CD4-positive, alpha-beta T cell treated with Interleukin-17A for 4 hours (primary cell): ENCODE data around the gene TAS2R41.

Experiments
- DNase-seq: peaks from one replicate; pipeline ENCODE4 v3.0.0-alpha.2; 2020; ENCODE audit warnings: mixed read lengths

TAS2R41 gene

DNA sequence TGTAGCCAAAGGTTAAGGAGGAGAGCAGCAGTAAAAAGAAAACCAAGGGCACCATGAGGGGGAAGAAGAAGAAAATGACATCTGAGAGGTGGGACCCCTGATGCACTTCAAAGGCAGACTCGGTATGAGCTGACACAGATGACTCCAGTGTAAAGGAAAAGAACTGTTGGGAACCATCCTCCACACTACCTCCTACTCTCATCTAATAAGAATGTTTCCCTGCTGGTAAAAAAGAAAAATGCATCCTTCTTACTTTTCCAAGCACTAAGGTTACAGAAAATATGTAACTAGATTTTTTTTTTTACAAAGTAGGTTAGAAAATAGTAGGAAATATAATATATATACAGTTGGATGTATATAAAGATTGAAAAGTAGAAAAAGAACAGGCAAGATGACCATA is 16.9 kb downstream of the TAS2R41 start:
- DNase-seq: no peak

DNA sequence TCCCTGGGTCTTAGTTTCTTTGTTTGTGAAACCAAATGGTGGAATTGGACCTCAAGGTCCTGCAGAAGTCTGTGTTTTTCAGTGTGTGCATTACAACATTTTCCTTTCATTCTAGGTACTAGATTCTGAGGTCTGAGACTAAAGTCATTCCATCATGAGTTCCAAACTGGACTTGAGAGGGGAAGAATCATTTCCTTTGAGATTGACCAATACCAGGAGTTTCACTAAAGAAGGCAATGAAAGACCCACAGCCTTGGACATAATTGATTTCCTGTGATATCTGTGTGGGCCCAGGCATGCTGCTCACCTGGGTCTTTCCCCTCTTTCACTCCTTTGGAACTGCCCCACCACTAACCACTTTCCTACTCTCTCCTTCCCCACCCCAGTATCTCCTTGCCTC is 18.2 kb downstream of the TAS2R41 start:
- no peak for DNase-seq

GRCh38 chr7:143496263-143496662 is 18.6 kb downstream of the TAS2R41 start:
- DNase-seq: no peak

- no peak for DNase-seq
These were observed 19.5 kb downstream of the TAS2R41 start for GRCh38 chr7:143497008-143497795.

DNA sequence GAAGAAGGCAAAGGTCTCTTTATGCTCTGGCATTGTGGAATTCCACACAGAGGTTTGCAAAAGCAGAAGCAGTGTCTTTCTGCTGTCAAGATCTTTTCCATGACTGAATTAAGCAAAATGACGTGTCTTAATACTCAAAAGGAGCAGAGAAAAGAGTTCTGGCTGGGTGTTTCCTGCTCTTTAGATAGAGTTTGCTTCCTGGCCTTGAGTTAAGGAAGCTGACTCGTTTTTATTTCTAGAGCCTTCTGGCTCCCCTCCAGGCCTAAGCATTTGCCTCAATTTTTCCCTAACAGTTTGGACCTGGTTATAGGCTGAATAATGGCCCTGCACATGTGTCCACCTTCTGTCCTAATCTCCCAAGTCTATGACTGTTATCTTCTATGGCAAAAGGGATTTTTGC is 21.6 kb downstream of the TAS2R41 start:
- DNase-seq: no peak

GRCh38 chr7:143499743-143500348 is 22.2 kb downstream of the TAS2R41 start:
- DNase-seq: no peak

DNA sequence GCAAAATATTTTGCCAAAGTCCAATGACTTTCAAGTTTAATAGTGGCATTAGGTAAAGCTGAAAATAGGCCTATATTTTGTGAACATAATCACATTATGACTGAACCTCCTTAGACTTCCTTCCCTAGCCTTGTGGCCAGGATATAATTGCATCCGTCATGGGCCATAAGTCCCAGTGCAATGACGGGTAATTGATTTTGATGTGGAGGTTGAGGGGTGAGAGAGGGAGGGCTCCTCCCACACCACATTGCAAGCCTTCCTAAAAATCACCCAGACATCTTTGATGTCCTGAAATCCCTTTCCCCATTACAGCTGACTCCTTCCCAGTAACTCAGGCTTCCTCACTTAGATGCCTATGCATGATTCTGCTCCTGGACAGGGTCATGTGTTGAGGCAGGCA is 25.6 kb downstream of the TAS2R41 start:
- DNase-seq: no peak

DNA sequence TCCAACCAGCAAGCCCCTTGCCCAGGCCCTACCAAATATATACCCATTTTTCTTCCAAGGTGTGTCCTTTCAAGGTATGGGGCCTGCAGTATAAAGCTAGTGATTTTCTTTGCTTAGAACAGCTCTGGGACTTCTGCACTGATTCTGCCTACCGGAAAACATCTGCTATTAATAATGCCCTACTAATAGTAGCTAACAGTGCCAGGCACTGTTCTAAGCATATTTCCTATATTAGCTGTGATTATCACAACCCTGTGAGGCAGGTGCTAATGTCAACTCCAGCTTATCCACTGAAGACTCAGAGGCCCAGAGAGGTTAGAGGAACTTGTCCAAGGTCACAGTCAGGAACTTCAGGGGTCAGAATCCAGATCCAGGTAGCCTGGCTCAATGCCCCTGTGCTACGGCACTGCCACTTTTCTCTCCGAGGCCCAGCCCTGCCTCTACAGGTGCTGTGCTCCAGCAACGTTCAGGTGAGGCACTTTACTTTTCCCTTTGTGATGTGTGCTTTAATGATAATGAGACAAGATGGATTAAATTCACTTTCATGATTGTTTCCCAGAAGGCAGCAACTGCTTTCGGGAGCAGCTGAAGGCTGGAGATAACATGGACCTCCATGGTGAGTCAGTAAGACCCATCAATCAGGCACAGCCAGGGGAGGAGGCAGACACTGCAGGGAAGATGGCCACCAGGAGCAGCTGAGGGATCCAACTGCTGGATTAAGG is 26.7 kb downstream of the TAS2R41 start:
- no peak for DNase-seq

DNA sequence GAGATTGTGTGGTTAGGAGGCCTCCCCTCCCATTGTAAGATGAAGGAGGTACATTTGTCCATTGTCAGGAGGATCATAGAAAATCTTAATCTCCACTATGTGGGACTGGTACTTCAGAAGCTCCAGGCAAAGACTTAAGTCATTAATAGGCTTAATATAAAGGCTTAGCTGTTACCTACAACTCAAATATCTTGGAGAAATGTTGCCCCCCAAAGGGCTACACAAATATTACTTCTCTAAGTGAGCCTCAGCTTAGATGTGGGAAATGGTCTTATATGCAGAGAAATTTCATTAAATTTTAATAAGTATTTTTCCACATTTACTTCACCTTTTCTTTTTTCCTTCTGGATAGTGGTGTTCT is 27.2 kb downstream of the TAS2R41 start:
- DNase-seq: no peak

GRCh38 chr7:143505838-143506237 is 28.2 kb downstream of the TAS2R41 start:
- DNase-seq: no peak

GRCh38 chr7:143507094-143507518 is 29.4 kb downstream of the TAS2R41 start:
- no peak for DNase-seq

GRCh38 chr7:143507534-143508055 is 29.9 kb downstream of the TAS2R41 start:
- no peak for DNase-seq

DNA sequence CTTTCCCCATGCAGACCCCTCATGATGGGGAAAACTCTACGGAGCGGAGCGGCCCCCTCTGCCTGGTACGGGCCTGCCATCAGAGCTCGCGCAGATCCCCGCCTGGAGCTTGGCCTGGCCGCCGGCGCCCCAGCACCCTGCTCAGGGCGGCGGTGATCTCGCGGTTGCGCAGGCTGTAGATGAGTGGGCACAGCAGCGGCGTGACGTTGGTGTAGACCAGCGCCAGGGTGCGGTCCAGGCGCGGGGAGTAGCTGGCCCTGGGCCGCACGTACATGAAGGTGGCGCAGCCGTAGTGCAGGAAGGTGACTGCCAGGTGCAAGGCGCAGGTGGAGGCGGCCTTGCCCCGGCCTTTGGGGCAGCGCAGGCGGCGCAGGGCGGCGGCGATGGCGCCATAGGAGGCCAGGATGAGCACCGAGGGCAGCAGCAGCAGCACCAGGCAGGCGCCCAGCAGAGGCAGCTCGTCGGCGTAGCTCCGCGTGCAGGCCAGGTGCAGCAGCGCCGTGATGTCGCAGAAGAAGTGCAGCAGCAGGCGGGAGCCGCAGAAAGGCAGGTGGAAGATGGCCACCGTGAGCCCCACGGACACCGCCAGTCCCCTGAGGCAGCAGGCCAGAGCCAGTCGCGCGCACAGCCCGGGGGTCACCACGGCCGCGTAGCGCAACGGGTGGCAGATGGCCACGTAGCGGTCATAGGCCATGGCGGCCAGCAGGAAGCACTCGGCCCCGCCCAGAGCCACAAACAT is 33.4 kb downstream of the TAS2R41 start:
- DNase-seq: no peak

- no peak for DNase-seq
These were observed 33.9 kb downstream of the TAS2R41 start for GRCh38 chr7:143511593-143512047.

DNA sequence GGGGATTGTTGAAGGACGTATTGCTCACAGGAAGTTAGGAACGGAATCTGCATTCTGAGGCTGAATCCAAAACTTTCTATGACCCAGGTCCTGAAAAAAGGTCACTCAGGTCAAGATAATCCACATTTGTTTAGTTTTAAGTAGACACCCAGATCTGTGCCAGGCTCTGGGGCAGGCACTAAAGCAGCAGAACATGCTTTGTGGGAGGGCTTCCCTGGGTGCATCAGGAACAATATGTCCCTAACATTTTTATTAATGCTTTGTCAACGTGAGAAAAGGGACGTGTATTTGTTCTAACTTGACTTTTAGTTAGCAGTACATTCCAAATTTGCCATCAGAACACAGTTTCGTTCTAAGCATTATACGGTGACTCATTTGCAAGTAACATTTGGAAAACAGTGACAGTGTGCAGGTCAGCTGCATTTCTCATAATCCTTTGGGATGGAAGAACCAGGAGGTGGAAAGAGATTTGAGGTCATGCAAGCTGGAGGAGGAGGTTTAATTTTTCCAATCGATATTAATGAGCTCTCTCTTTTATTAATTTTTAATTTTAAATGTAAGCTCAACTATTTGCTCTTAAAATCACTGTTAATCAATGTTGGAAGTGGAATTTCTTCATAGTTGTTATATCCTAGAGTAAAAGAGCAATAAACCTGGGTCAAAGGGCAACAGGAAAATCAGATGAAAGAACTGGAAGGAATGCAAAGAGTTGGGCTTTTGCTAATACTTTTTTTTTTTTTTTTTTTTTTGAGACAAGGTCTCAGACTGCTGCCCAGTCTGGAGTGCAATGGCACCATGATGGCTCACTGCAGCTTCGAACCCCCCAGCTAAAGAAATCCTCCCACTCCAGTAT is 35.0 kb downstream of the TAS2R41 start:
- DNase-seq: no peak

DNA sequence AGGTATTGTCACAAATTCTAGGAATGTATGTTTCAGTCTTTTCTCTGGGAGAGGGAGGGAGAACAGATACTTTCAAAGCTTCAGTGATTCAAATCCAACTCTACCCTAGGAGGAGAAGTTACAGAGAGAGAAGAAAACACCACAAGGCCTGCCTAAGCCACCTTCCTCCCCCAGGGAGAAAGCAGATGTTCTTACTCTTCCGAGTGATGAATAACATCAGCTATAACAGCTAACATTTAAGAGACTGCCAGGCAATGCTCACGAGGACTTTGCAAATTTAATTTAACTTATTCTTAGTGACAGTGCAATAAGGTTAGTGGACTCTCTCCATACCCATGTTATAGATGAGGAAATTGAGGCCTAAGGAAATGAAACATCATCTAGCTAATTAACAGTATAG is 36.8 kb downstream of the TAS2R41 start:
- DNase-seq: no peak

- no peak for DNase-seq
These were observed 37.5 kb downstream of the TAS2R41 start for GRCh38 chr7:143514995-143515735.

DNA sequence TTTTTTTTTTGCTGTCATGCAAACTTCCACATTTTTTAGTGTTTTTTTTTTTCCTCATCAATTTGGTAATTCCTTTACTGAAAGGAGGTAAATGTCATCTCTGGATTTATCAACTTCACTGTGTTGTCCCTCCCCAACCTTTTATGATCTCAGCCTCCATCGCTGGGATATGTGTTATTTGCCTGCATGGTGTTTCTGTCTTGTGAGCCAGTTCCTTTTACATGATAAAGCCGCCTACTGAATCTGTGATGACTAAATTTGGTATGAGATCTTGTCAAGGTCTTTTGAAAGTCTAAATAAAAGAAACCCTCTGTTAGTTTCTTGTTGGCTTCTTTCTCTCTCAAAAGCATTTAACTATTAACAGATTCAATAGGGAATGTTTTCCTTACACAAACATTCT is 39.3 kb downstream of the TAS2R41 start:
- DNase-seq: no peak

- no peak for DNase-seq
These were observed 40.8 kb downstream of the TAS2R41 start for GRCh38 chr7:143518521-143518920.

DNA sequence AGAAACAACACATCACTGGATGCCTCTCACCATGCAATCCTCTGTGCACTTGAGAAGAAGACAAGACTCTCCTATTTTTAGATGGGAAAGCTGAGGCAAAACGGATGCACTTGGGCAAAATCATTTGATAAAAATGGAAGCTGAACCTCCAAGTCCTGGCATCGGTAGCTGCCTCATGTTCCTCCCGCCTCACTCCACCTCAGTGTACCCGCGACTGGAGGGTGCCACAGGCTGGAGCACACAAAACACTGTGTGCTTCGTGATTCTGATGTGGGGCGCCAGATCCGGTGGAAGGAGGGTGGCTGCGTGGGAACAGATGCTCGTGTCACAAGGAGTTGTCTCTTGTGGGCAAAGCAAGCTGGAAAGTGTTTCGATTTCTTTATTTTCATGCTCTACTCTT is 41.3 kb downstream of the TAS2R41 start:
- no peak for DNase-seq

- no peak for DNase-seq
These were observed 41.9 kb downstream of the TAS2R41 start for GRCh38 chr7:143519411-143520131.
